GM12878 (cell line): ENCODE results near the gene ABCC1. TPM values are rescaled to one million over a fixed set of nuclear protein-coding genes. Genes with fewer than 3 reads are reported as not detected.

ENCODE experiments used
- BACH1 ChIP-seq: fragments of 450-650 bp; IDR thresholded peaks from 2 replicates; pipeline ENCODE4 v1.6.1; 2017; ENCODE audit warnings: mild to moderate bottlenecking, borderline replicate concordance
- BCLAF1 ChIP-seq: fragments of 450-650 bp; IDR thresholded peaks from 2 replicates; pipeline ENCODE4 v1.6.1; 2017; ENCODE audit warnings: antibody characterized with exemption, mild to moderate bottlenecking, moderate library complexity
- BRCA1 ChIP-seq: IDR thresholded peaks from 2 replicates; pipeline ENCODE4 v1.6.1; 2011; ENCODE audit warnings: low read depth, low read length, improper control_type of control experiment
- CEBPZ ChIP-seq: fragments of 150-350 bp; IDR thresholded peaks from 2 replicates; pipeline ENCODE4 v1.6.1; 2016; ENCODE audit warnings: low read depth, low read length
- CHD1 ChIP-seq: IDR thresholded peaks from 2 replicates; pipeline ENCODE4 v1.6.1; 2012; ENCODE audit warnings: low read depth, low read length, improper control_type of control experiment
- E4F1 ChIP-seq: fragments of 450-650 bp; IDR thresholded peaks from 2 replicates; pipeline ENCODE4 v1.6.1; 2018; ENCODE audit warnings: borderline replicate concordance, mild to moderate bottlenecking; ENCODE audit not compliant: partially characterized antibody
- HDGF ChIP-seq: fragments of 450-650 bp; IDR thresholded peaks from 2 replicates; pipeline ENCODE4 v1.6.1; 2016; ENCODE audit warnings: antibody characterized with exemption
- LARP7 ChIP-seq: fragments of 450-650 bp; IDR thresholded peaks from 2 replicates; pipeline ENCODE4 v1.6.1; 2017; ENCODE audit warnings: mild to moderate bottlenecking
- PAX5 ChIP-seq: IDR thresholded peaks from 2 replicates; pipeline ENCODE4 v1.6.1; 2011; ENCODE audit warnings: low read depth, low read length, borderline replicate concordance
- RUNX3 ChIP-seq: IDR thresholded peaks from 2 replicates; pipeline ENCODE4 v1.6.1; 2012; ENCODE audit warnings: low read length, inconsistent platforms
- SPI1 ChIP-seq: IDR thresholded peaks from 2 replicates; pipeline ENCODE4 v1.6.1; 2011; ENCODE audit warnings: low read depth, mild to moderate bottlenecking, low read length, moderate library complexity, borderline replicate concordance; ENCODE audit not compliant: insufficient read depth
- USF2 ChIP-seq: IDR thresholded peaks from 2 replicates; pipeline ENCODE4 v1.6.1; 2011; ENCODE audit warnings: low read depth, low read length, improper control_type of control experiment, borderline replicate concordance
- ZBTB40 ChIP-seq: fragments of 450-650 bp; IDR thresholded peaks from 2 replicates; pipeline ENCODE4 v1.6.1; 2016; ENCODE audit warnings: mild to moderate bottlenecking, moderate library complexity, borderline replicate concordance
- ZNF24 ChIP-seq: fragments of 450-650 bp; IDR thresholded peaks from 2 replicates; pipeline ENCODE4 v1.6.1; 2017; ENCODE audit warnings: antibody characterized with exemption, mild to moderate bottlenecking
- ZSCAN29 ChIP-seq: fragments of 450-650 bp; IDR thresholded peaks from 2 replicates; pipeline ENCODE4 v1.6.1; 2017; ENCODE audit warnings: mild to moderate bottlenecking, moderate library complexity
- polyA plus RNA-seq, 11 experiments: library from polyadenylated mRNA; depleted of rRNA in 4 of 11; unstranded in 6 of 11; stranded (reverse) in 5 of 11; fragments of >200 nt; fragmentation: Nextera tagmentation in 4 of 11; fragmentation: Illumina TruSeq in 1 of 11; extraction: Ambion mirVana in 4 of 11; extraction: Trizol in 1 of 11; gene quantifications; 1 replicate in 1 of 11; 2 replicates in 10 of 11; pipeline versions ENCODE4 v1.2.1 to v1.2.3, GENCODE V29; 2011 to 2016; ENCODE audit warnings: inconsistent platforms in 2 of 11, missing spikeins in 2 of 11, low read depth in 1 of 11
- total RNA-seq, 4 experiments: library from RNA; depleted of rRNA in 3 of 4; stranded (reverse); fragments of >200 nt in 3 of 4; fragmentation: Illumina TruSeq in 1 of 4; extraction: Trizol in 1 of 4; gene quantifications; 2 replicates each; pipeline versions ENCODE4 v1.2.1 to v1.2.3, GENCODE V29; 2013 to 2021

ABCC1 gene
- total and polyA plus RNA-seq, 10 of the 15 experiments (the other 5 are each of a cell fraction or from before 2014, with no cell fraction given) = 3.2 to 44.6 (median 14.5) TPM

GRCh38 chr16:16033208-16033717 is 83.8 kb downstream of the ABCC1 start (continued):
- TF ChIP-seq CEBPZ (no peak), BRCA1 (no peak), E4F1 (no peak), LARP7 (no peak), SPI1 (no peak), HDGF (no peak), RUNX3 (peak; percentile 92), ZSCAN29 (no peak), CHD1 (no peak), PAX5 (no peak), BACH1 (no peak), ZNF24 (peak; percentile 89), USF2 (no peak), BCLAF1 (no peak), ZBTB40 (no peak)
